OCI-LY1 (cell line): ENCODE measurements around the gene CCL17.

Source experiments
- H2AFZ ChIP-seq: fragments of 200-600 bp; sonication (generic), shearing (Covaris generic); 2 replicates; pipeline ENCODE4 v1.6.0; 2014; ENCODE audit warnings: antibody characterized with exemption, mild to moderate bottlenecking, low read length
- H3F3A ChIP-seq: fragments of 200-600 bp; sonication (generic), shearing (Covaris generic); 2 replicates; pipeline ENCODE4 v1.6.0; 2014; ENCODE audit warnings: mild to moderate bottlenecking, antibody characterized with exemption, low read length, moderate library complexity; ENCODE audit not compliant: insufficient read depth
- H3K27ac ChIP-seq: fragments of 200-600 bp; sonication (generic); 2 replicates; pipeline ENCODE4 v1.5.1; 2014; ENCODE audit warnings: low read length, mixed run types, mild to moderate bottlenecking, low read depth; ENCODE audit not compliant: poor library complexity, severe bottlenecking
- H3K27me3 ChIP-seq: fragments of 200-600 bp; sonication (generic); 2 replicates; pipeline ENCODE4 v1.6.0; 2014; ENCODE audit warnings: antibody characterized with exemption, mild to moderate bottlenecking, low read length, moderate library complexity; ENCODE audit not compliant: insufficient read depth
- H3K36me3 ChIP-seq: fragments of 200-600 bp; sonication (generic); 2 replicates; pipeline ENCODE4 v1.6.1; 2014; ENCODE audit warnings: mild to moderate bottlenecking, antibody characterized with exemption, low read length, moderate library complexity, mixed read lengths; ENCODE audit not compliant: insufficient read depth
- H3K4me1 ChIP-seq: fragments of 200-600 bp; sonication (generic); 2 replicates; pipeline ENCODE4 v1.5.1; 2014; ENCODE audit warnings: mild to moderate bottlenecking, low read length, moderate library complexity; ENCODE audit not compliant: insufficient read depth, severe bottlenecking
- H3K4me2 ChIP-seq: fragments of 200-600 bp; sonication (generic), shearing (Covaris generic); 2 replicates; pipeline ENCODE4 v1.6.1; 2014; ENCODE audit warnings: low read length
- H3K4me3 ChIP-seq: fragments of 200-600 bp; sonication (generic); 2 replicates; pipeline ENCODE4 v1.5.1; 2014; ENCODE audit warnings: low read length, low read depth, mild to moderate bottlenecking, mixed read lengths; ENCODE audit not compliant: poor library complexity, severe bottlenecking
- H3K79me2 ChIP-seq: fragments of 200-600 bp; shearing (Covaris generic); 2 replicates; pipeline ENCODE4 v1.6.1; 2016; ENCODE audit warnings: mixed run types, low read length, mixed read lengths; ENCODE audit not compliant: insufficient read depth
- H3K9ac ChIP-seq: fragments of 200-600 bp; sonication (generic), shearing (Covaris generic); 2 replicates; pipeline ENCODE4 v1.6.1; 2014; ENCODE audit warnings: mild to moderate bottlenecking, low read length, mixed read lengths
- H3K9me2 ChIP-seq: fragments of 200-600 bp; sonication (generic), shearing (Covaris generic); 2 replicates; pipeline ENCODE4 v1.6.1; 2014; ENCODE audit warnings: low read depth, mild to moderate bottlenecking, low read length, mixed read lengths
- H3K9me3 ChIP-seq: fragments of 200-600 bp; shearing (Covaris generic); 2 replicates; pipeline ENCODE4 v1.6.1; 2014; ENCODE audit warnings: low read length, mixed read lengths
- H4K20me1 ChIP-seq: fragments of 200-600 bp; sonication (generic), shearing (Covaris generic); 2 replicates; pipeline ENCODE4 v1.6.0; 2016; ENCODE audit warnings: mild to moderate bottlenecking, low read length; ENCODE audit not compliant: insufficient read depth
- CTCF ChIP-seq: fragments of 200-600 bp; sonication (generic), shearing (Covaris generic); IDR thresholded peaks from 2 replicates; pipeline ENCODE4 v1.5.1; 2017; ENCODE audit warnings: mild to moderate bottlenecking, antibody characterized with exemption, low read length, moderate library complexity, mixed read lengths
- EZH2 ChIP-seq: fragments of 200-600 bp; sonication (generic), shearing (Covaris generic); IDR thresholded peaks from 2 replicates; pipeline ENCODE4 v1.8.0; 2017; ENCODE audit warnings: borderline replicate concordance, mixed run types, mild to moderate bottlenecking, antibody characterized with exemption, low read length, moderate library complexity, mixed read lengths

The CCL17 gene

GRCh38 chr16:57389087-57389468, 15.5 kb upstream of the CCL17 start:
- no peak for TF ChIP-seq EZH2
- TF ChIP-seq CTCF, result no peak
- Histone ChIP-seq H3K4me1 (no peaks in the 10 kb centered on the region), H3K27me3 (peaks cover 7% of the 10 kb centered on the region; the same call in 1 of the 2 replicates), H3K9ac (no peak overlapping the region), H4K20me1 (no peaks in the 10 kb centered on the region), H3K36me3 (no peaks in the 10 kb centered on the region), H2AFZ (no peak overlapping the region), H3K4me3 (no peak overlapping the region), H3K4me2 (no peak overlapping the region), H3F3A (no peaks in the 10 kb centered on the region), H3K79me2 (no peaks in the 10 kb centered on the region), H3K27ac (no peak overlapping the region), H3K9me2 (no peaks in the 10 kb centered on the region), H3K9me3 (no peaks in the 10 kb centered on the region)

- no peak overlapping the region for H3K4me3 ChIP-seq
- TF ChIP-seq CTCF, result no peak
- TF ChIP-seq EZH2, result no peak
- peaks cover 5% of the 10 kb centered on the region; the same call in 1 of the 2 replicates for H3K27me3 ChIP-seq
- H3K27ac ChIP-seq, result no peak overlapping the region
- no peaks in the 10 kb centered on the region for H3K9me3 ChIP-seq
- no peaks in the 10 kb centered on the region for H3K4me1 ChIP-seq
- no peaks in the 10 kb centered on the region for H3K36me3 ChIP-seq
- no peaks in the 10 kb centered on the region for H3F3A ChIP-seq
- no peak overlapping the region for H3K4me2 ChIP-seq
- H3K79me2 ChIP-seq, result no peaks in the 10 kb centered on the region
- no peaks in the 10 kb centered on the region for H4K20me1 ChIP-seq
- no peak overlapping the region for H2AFZ ChIP-seq
- no peaks in the 10 kb centered on the region for H3K9me2 ChIP-seq
- H3K9ac ChIP-seq, result no peak overlapping the region
These were observed 13.8 kb upstream of the CCL17 start for GRCh38 chr16:57390636-57391295.

- TF ChIP-seq CTCF (no peak), EZH2 (no peak)
- H3K36me3 ChIP-seq, result no peaks in the 10 kb centered on the region
- H3K27me3 ChIP-seq, result peaks cover 5% of the 10 kb centered on the region; the same call in 1 of the 2 replicates
- no peak overlapping the region for H3K27ac ChIP-seq
- no peaks in the 10 kb centered on the region for H3K9me2 ChIP-seq
- H3K9me3 ChIP-seq, result no peaks in the 10 kb centered on the region
- H2AFZ ChIP-seq, result no peak overlapping the region
- no peak overlapping the region for H3K4me2 ChIP-seq
- no peaks in the 10 kb centered on the region for H3F3A ChIP-seq
- no peaks in the 10 kb centered on the region for H3K79me2 ChIP-seq
- no peaks in the 10 kb centered on the region for H3K4me1 ChIP-seq
- H4K20me1 ChIP-seq, result no peaks in the 10 kb centered on the region
- no peak overlapping the region for H3K4me3 ChIP-seq
- no peak overlapping the region for H3K9ac ChIP-seq
These were observed 13.3 kb upstream of the CCL17 start for GRCh38 chr16:57391300-57391699.
